Duodenal mucosa (tissue), 2 donors: ENCODE measurements around the gene IRGC.

ENCODE experiments used
- H3K27ac ChIP-seq: one replicate; pipeline ENCODE4 v1.7.0; 2013; ENCODE audit warnings: low read depth, low read length
- H3K27me3 ChIP-seq, 2 donors: one replicate each; pipeline ENCODE4 v1.7.0; 2013; ENCODE audit warnings: low read length in 2 of 2, control low read depth in 1 of 2; ENCODE audit not compliant: insufficient read depth in 2 of 2, control insufficient read depth in 1 of 2
- H3K36me3 ChIP-seq, 2 donors: one replicate each; pipeline ENCODE4 v1.7.0; 2013; ENCODE audit warnings: low read length in 2 of 2, control low read depth in 1 of 2; ENCODE audit not compliant: insufficient read depth in 2 of 2, control insufficient read depth in 1 of 2
- H3K4me1 ChIP-seq, 2 donors: one replicate each; pipeline ENCODE4 v1.7.0; 2013; ENCODE audit warnings: low read length in 2 of 2, control low read depth in 1 of 2; ENCODE audit not compliant: insufficient read depth in 2 of 2, control insufficient read depth in 1 of 2
- H3K4me3 ChIP-seq, 2 donors: one replicate each; pipeline ENCODE4 v1.7.0; 2013; ENCODE audit warnings: low read length in 2 of 2, low read depth in 1 of 2
- H3K9ac ChIP-seq, 2 donors: one replicate each; pipeline ENCODE4 v1.7.0; 2013; ENCODE audit warnings: low read length in 2 of 2, low read depth in 1 of 2
- H3K9me3 ChIP-seq, 2 donors: one replicate each; pipeline ENCODE4 v1.7.0; 2013; ENCODE audit warnings: low read length in 2 of 2, control low read depth in 1 of 2; ENCODE audit not compliant: control insufficient read depth in 1 of 2

The IRGC gene, protein sequence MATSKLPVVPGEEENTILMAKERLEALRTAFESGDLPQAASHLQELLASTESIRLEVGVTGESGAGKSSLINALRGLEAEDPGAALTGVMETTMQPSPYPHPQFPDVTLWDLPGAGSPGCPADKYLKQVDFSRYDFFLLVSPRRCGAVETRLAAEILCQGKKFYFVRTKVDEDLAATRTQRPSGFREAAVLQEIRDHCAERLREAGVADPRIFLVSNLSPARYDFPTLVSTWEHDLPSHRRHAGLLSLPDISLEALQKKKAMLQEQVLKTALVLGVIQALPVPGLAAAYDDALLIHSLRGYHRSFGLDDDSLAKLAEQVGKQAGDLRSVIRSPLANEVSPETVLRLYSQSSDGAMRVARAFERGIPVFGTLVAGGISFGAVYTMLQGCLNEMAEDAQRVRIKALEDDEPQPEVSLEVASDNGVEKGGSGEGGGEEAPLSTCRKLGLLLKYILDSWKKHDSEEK

DNA sequence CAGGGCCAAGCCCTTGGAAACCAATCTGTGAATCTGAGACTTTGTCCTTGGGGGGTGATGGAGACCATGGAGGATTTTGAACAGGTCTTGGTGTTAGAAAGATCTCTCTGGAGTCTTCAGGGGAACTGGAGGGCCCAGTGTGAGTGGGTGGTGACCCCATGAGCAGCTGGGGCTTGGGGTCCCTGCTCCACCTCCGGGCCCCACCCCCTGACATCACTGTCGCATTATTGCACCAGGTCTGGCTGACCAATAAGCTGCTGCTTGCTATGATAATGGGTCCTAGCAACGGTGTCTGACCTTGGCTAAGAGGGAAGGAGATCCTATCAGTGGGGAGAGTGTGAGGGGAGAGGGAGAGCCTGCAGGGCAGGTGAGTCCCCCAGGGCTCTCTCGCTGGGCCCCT, at the start of gene IRGC:
Gene IRGC (plus strand): TSS at position 301 of the 400 bp plus-strand sequence. CDS start 2,483 bp downstream, outside the sequence.
- Histone ChIP-seq H3K9ac (no peak within 1 kb of the TSS), H3K36me3 (no peaks in the 10 kb centered on the region), H3K4me1 (no peaks in the 10 kb centered on the region), H3K27ac (no peak within 1 kb of the TSS), H3K27me3 (no peaks in the 10 kb centered on the region), H3K9me3 (no peaks in the 10 kb centered on the region), H3K4me3 (no peak within 1 kb of the TSS)

DNA sequence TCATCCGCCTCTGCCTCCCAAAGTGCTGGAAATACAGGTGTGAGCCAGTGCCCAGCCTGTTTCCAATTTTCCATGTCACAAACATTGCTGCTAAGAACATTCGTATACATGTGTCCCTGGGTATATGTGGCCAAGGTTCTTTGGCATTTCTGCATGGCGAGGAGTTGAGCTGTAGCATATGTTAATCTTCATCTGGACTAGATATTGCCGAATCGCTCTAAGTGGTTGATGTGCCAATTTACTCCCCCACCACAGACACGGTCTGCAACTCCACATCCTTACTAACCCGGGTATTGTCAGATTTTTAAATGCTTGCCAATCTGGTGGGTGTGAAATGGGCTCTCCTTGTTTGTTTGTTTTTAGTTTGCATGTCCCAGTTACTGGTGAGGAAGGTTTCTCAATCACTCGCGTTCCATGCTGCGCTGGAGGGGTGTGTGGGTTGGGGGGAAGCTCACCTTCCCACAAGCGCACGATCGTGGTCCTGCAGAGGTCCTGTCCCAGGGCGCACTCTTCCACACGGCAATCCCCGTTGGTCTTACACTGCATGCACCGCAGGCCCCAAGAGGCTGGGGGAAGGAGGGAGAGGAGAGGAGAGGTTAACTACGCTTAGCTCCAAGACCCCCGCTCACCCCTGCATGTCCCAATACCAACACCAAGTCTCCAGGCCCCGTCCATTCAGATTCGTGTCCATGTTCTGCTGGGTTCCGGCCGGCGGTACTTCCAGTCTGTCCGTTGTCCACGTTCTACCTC, 48.6 kb upstream of the IRGC start:
- no peaks in the 10 kb centered on the region for H3K9me3 ChIP-seq
- no peaks in the 10 kb centered on the region for H3K27me3 ChIP-seq
- H3K4me1 ChIP-seq, result peaks cover 10 to 34% of the 10 kb centered on the region in 2 donors
- H3K36me3 ChIP-seq, result peaks cover 0 to 15% of the 10 kb centered on the region in 2 donors
- peak overlapping the region; percentile 68 to 69 for H3K4me3 ChIP-seq
- no peak overlapping the region for H3K27ac ChIP-seq
- H3K9ac ChIP-seq, result peak overlapping the region; percentile 69 to 73

DNA sequence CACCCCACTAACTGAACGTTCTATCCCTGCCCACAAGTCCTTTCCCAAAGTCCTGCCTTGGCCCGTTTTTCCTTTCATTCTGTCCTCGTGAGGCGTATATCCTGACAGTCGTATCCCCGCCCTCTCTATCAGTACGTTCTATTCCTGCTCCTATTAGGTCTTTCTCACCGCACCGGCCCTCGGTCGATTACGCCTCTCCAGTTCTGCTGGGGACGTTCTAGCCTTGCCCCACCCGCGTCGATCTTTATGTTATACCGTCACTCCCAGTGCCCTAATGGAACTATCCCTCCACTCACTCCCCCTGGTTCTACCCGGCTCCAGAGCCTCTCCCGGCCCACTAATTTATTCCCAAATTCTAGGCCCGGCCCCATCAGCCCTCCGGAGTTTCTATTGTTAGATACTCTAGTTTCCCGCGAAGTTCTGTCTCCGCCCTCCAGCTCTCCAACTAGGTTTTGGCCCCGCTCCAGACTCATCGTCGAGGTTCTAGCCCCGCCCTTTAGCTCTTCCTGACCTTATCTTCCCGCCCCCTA, 47.9 kb upstream of the IRGC start:
- Histone ChIP-seq H3K4me1 (peaks cover 11 to 34% of the 10 kb centered on the region in 2 donors), H3K9ac (peak overlapping the region; percentile 69 to 73), H3K27me3 (no peaks in the 10 kb centered on the region), H3K27ac (no peak overlapping the region), H3K4me3 (peak overlapping the region; percentile 68 to 69), H3K9me3 (no peaks in the 10 kb centered on the region), H3K36me3 (peaks cover 0 to 15% of the 10 kb centered on the region in 2 donors)

DNA sequence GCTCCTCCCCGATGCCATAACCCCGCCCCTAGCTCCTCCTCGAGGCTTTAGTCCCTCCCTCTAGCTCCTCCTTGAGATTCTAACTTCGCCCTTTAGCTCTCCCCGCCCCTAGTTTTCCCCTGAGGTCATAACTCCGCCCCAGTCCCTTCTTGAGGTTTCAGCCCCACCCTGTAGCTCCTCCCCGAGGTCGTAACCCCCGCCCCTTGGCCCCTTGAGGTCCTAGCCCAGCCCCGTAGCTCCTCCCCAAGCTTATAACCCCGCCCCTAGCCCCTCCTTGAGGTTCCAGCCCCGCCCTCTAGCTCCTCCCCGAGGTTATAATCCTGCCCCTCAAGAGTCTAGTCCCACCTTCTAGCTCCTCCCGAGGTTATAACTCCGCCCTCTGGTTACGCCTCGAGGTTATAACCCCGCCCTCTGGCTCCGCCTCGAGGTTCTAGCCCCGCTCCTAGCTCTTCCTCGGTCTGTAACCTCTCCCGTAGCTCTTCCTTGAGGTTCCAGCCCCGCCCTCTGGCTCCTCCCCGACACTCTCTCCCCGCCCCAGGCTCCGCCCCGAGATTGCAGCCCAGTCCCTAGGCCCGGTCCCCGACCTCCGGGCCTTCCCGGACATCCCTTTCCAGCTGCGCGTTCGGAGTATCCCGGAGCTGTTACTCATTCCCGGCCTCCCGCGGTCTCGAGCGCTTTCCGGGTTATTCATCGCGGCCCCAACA, 47.3 kb upstream of the IRGC start:
- no peaks in the 10 kb centered on the region for H3K9me3 ChIP-seq
- H3K27ac ChIP-seq, result peak overlapping the region; percentile 79
- H3K4me3 ChIP-seq, result peak overlapping the region; percentile 66 to 67
- peaks cover 0 to 15% of the 10 kb centered on the region in 2 donors for H3K36me3 ChIP-seq
- peaks cover 11 to 34% of the 10 kb centered on the region in 2 donors for H3K4me1 ChIP-seq
- H3K27me3 ChIP-seq, result no peaks in the 10 kb centered on the region
- H3K9ac ChIP-seq, result peak overlapping the region; percentile 65 to 80

DNA sequence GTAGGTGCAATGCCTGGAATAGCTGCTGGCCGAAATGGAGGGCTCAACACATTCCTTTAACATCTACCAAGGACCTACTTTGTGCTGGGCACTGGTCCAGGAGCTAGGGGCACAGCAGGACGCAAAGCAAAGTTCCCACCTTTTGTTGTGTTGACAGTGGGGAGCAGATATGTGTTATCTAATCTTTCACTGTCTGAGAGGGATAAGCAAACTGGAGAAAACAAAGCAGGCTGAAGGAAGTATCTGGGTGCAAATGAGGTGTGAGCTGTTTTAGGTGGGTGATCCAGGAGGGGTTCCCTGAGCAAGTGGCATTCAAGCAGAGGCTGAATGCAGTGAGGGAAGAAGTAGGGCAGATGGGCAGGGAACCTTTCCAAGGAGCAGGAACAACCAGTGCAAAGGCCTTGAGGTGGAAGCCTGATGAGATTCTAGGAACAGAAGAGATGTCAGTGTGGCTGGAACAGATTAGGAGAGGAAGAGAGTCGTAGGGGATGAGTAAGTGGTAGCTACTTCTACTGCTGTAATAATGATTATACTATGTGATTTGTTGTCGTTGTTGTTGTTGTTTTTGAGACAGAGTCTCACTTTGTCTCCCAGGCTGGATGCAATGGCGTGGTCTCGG, 43.7 kb upstream of the IRGC start:
- no peak overlapping the region for H3K27ac ChIP-seq
- no peak overlapping the region for H3K4me3 ChIP-seq
- peaks cover 0 to 2% of the 10 kb centered on the region in 2 donors for H3K36me3 ChIP-seq
- peaks cover 24 to 40% of the 10 kb centered on the region in 2 donors for H3K4me1 ChIP-seq
- no peaks in the 10 kb centered on the region for H3K9me3 ChIP-seq
- H3K27me3 ChIP-seq, result no peaks in the 10 kb centered on the region
- no peak overlapping the region for H3K9ac ChIP-seq

DNA sequence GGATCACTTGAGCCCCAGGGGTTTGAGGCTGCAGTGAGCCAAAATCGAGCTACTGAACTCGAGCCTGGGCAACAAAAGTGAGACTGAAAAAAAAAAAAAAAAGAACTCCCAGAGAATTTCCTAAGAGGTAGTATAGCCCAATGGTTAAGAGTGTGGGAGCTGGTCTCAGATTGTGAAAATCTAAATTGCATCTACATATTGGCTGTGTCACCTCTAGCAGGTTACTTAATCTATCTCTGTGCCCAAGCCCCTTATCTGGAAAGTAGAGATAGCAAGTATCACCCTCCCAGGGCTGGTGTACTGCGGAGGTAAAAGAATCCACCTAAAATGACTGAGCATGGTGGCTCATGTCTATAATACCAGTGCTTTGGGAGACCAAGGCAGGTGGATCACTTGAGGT, 42.2 kb upstream of the IRGC start:
- Histone ChIP-seq H3K36me3 (no peaks in the 10 kb centered on the region), H3K9ac (no peak overlapping the region), H3K27ac (no peak overlapping the region), H3K9me3 (no peaks in the 10 kb centered on the region), H3K4me3 (no peak overlapping the region), H3K4me1 (peaks cover 20 to 32% of the 10 kb centered on the region in 2 donors), H3K27me3 (no peaks in the 10 kb centered on the region)

DNA sequence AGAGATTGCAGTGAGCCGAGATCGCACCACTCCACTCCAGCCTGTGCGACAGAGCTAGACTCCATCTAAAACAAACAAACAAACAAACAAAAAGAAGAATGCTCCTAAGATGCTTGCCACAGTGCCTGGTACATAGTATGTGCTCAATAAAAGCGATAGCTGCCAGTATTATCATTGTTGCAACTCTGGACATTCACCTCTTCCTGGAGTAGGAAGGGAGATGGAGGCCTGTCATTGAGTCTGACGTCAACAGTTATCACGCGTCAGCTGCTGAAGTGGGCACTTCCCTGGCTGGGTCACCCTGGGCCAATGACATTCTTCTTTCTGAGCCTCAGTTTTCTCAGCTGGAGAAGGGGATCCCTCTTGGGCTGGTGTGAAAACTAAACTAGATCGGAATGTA, 41.7 kb upstream of the IRGC start:
- Histone ChIP-seq H3K27ac (peak overlapping the region; percentile 80), H3K9me3 (no peaks in the 10 kb centered on the region), H3K4me1 (peaks cover 24 to 37% of the 10 kb centered on the region in 2 donors), H3K27me3 (no peaks in the 10 kb centered on the region), H3K9ac (peak overlapping the region in 1 of 2 donors; percentile 73), H3K36me3 (no peaks in the 10 kb centered on the region), H3K4me3 (no peak overlapping the region)

DNA sequence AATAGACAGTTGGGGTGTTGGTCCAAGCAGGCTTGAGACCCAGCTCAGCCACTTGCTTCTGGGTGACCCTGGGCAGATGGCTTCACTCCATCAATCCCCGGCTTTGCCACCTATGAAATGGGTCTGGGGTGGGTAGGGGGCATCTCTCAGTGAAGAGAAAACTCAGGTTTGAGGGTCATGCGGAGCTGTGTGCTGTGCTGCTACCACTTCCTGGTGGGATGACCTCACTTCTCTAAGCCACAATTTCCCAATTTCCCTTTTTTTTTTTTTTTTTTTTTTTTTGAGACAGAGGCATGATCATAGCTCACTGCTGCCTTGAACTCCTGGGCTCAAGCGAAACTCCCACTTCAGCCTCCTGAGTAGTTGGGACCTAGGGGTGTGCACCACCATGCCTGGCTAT, 41.3 kb upstream of the IRGC start:
- Histone ChIP-seq H3K4me1 (peaks cover 24 to 37% of the 10 kb centered on the region in 2 donors), H3K9ac (peak overlapping the region; percentile 55 to 73), H3K4me3 (peak overlapping the region; percentile 37 to 44), H3K27me3 (no peaks in the 10 kb centered on the region), H3K27ac (peak overlapping the region; percentile 80), H3K36me3 (no peaks in the 10 kb centered on the region), H3K9me3 (no peaks in the 10 kb centered on the region)

DNA sequence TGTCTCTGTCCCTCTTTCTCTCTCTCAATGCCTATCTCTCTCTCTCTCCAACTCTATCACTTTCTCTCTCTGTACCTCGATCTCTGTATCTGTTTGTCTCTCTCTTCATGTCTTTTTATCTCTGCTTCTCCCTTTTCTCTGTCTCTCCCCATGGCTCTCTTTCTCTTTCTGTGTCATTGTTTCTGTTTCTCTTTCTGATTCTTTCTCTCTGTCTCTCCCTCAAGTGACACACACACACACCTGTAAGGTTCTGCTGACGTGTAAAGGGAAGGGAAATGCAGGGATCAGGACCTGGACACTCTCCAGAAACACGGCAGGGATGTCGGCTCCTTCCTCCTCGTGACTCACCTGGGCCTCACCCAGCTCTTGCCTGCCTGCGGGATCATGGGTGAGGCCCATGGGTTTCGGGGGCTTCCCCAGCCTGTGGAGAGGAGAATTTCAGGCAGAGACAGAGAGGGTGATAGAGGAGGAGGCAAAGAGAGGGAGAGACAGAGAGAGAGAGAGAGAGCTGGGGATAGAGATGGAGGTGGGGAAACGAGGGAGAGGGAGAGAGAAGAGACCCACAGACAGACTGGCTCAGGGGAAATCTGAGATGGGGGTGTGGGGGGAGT, 40.5 kb upstream of the IRGC start:
- no peaks in the 10 kb centered on the region for H3K9me3 ChIP-seq
- peak overlapping the region; percentile 80 for H3K27ac ChIP-seq

More for the DNA sequence above, 40.5 kb upstream of the IRGC start:
- peak overlapping the region; percentile 37 to 44 for H3K4me3 ChIP-seq
- no peaks in the 10 kb centered on the region for H3K36me3 ChIP-seq
- H3K27me3 ChIP-seq, result no peaks in the 10 kb centered on the region
- H3K9ac ChIP-seq, result peak overlapping the region; percentile 55 to 73
- peaks cover 24 to 30% of the 10 kb centered on the region in 2 donors for H3K4me1 ChIP-seq
